CD8-positive, alpha-beta memory T cell (primary cell): ENCODE measurements around the gene GFRA1. TPM values are rescaled to one million over a fixed set of nuclear protein-coding genes. Genes with fewer than 3 reads are reported as not detected.

Experiments
- CTCF ChIA-PET: fragments of 350-600 bp; sonication (Branson Sonifier 250); formaldehyde crosslinking; loops from one replicate; lab custom pipeline; 2021; ENCODE audit warnings: antibody characterized with exemption; lab: Charles Lee
- POLR2A ChIA-PET: fragments of 350-600 bp; sonication (Branson Sonifier 250); formaldehyde crosslinking; loops from one replicate; lab custom pipeline; 2021; ENCODE audit warnings: antibody characterized with exemption; lab: Charles Lee
- DNase-seq, 5 donors: peaks; one replicate each; pipeline versions ENCODE4 v3.0.0 to v3.0.0-alpha.2; 2020 to 2022; ENCODE audit warnings: mixed read lengths in 1 of 5
- H3K27ac ChIP-seq: one replicate; pipeline ENCODE4 v1.7.0; 2013; ENCODE audit warnings: low read depth, mild to moderate bottlenecking, low read length, moderate library complexity
- H3K27me3 ChIP-seq: 2 replicates; pipeline ENCODE4 v1.7.0; 2013; ENCODE audit warnings: low read length, mild to moderate bottlenecking; ENCODE audit not compliant: insufficient read depth, poor library complexity, severe bottlenecking
- H3K36me3 ChIP-seq: 2 replicates; pipeline ENCODE4 v1.7.0; 2013; ENCODE audit warnings: mild to moderate bottlenecking, low read length, moderate library complexity; ENCODE audit not compliant: insufficient read depth
- H3K4me1 ChIP-seq: 2 replicates; pipeline ENCODE4 v1.7.0; 2013; ENCODE audit warnings: mild to moderate bottlenecking, low read length, moderate library complexity; ENCODE audit not compliant: insufficient read depth
- H3K4me3 ChIP-seq: 2 replicates; pipeline ENCODE4 v1.7.0; 2013; ENCODE audit warnings: mild to moderate bottlenecking, low read length
- H3K9me3 ChIP-seq: 2 replicates; pipeline ENCODE4 v1.7.0; 2013; ENCODE audit warnings: mild to moderate bottlenecking, low read length
- H3K27ac Mint-ChIP-seq, 8 donors: one replicate each; pipeline ENCODE4 v1.8.0; 2020 to 2021; ENCODE audit warnings: mixed read lengths in 8 of 8, mild to moderate bottlenecking in 6 of 8, inconsistent platforms in 3 of 8, moderate library complexity in 3 of 8
- H3K27me3 Mint-ChIP-seq, 2 donors: one replicate each; pipeline ENCODE4 v1.8.0; 2020 to 2021; ENCODE audit warnings: mixed read lengths in 2 of 2, mild to moderate bottlenecking in 1 of 2, moderate library complexity in 1 of 2
- H3K36me3 Mint-ChIP-seq, 3 donors: one replicate each; pipeline ENCODE4 v1.8.0; 2020 to 2021; ENCODE audit warnings: mixed read lengths in 3 of 3, inconsistent platforms in 1 of 3, mild to moderate bottlenecking in 1 of 3
- H3K4me1 Mint-ChIP-seq, 3 donors: one replicate each; pipeline ENCODE4 v1.8.0; 2020 to 2021; ENCODE audit warnings: mixed read lengths in 3 of 3, inconsistent platforms in 1 of 3, mild to moderate bottlenecking in 1 of 3
- H3K4me3 Mint-ChIP-seq, 7 donors: one replicate each; pipeline ENCODE4 v1.8.0; 2020 to 2021; ENCODE audit warnings: mixed read lengths in 7 of 7, mild to moderate bottlenecking in 6 of 7, moderate library complexity in 4 of 7, inconsistent platforms in 2 of 7
- H3K9me3 Mint-ChIP-seq, 5 donors: one replicate each; pipeline ENCODE4 v1.8.0; 2020 to 2022; ENCODE audit warnings: mixed read lengths in 5 of 5, mild to moderate bottlenecking in 3 of 5, moderate library complexity in 2 of 5, inconsistent platforms in 1 of 5
- polyA plus RNA-seq: library from polyadenylated mRNA; unstranded; fragments of 300-500 nt; fragmentation: Illumina TruSeq; gene quantifications from one replicate; pipeline ENCODE4 v1.2.3, GENCODE V29; 2021
- total RNA-seq, 2 experiments: library from RNA; stranded (reverse); gene quantifications; one replicate each; pipeline ENCODE4 v1.2.3, GENCODE V29; 2021

The GFRA1 gene
- total and polyA plus RNA-seq, 3 experiments from 2014 or later: not detected

- H3K4me1 ChIP-seq: no peaks in the 10 kb centered on the region
- no peaks in the 10 kb centered on the region for H3K27me3 Mint-ChIP-seq
- peaks cover 0 to 6% (median 3%) of the 10 kb centered on the region in 5 donors for H3K9me3 Mint-ChIP-seq
- no peak overlapping the region for H3K27ac ChIP-seq
- H3K4me3 ChIP-seq: no peak overlapping the region
- POLR2A ChIA-PET: no interaction called here
- DNase-seq: no peak
- no peak overlapping the region for H3K4me3 Mint-ChIP-seq
- H3K4me1 Mint-ChIP-seq: no peaks in the 10 kb centered on the region
- H3K27me3 ChIP-seq: no peaks in the 10 kb centered on the region
- CTCF ChIA-PET: no interaction called here
- H3K9me3 ChIP-seq: no peaks in the 10 kb centered on the region
- no peak overlapping the region for H3K27ac Mint-ChIP-seq
- no peaks in the 10 kb centered on the region for H3K36me3 Mint-ChIP-seq
- H3K36me3 ChIP-seq: no peaks in the 10 kb centered on the region
Observed at GRCh38 chr10:116156819-116157218, 116.2 kb downstream of the GFRA1 start.

GRCh38 chr10:116155191-116155590, 117.8 kb downstream of the GFRA1 start:
- Mint-ChIP-seq H3K4me1 (no peaks in the 10 kb centered on the region), H3K36me3 (no peaks in the 10 kb centered on the region), H3K4me3 (no peak overlapping the region), H3K9me3 (peaks cover 0 to 8% (median 2%) of the 10 kb centered on the region in 5 donors), H3K27me3 (no peaks in the 10 kb centered on the region), H3K27ac (no peak overlapping the region)
- no peaks in the 10 kb centered on the region for H3K36me3 ChIP-seq
- H3K9me3 ChIP-seq: no peaks in the 10 kb centered on the region
- no peak overlapping the region for H3K4me3 ChIP-seq
- ChIA-PET CTCF (no interaction called here), POLR2A (no interaction called here)
- H3K4me1 ChIP-seq: no peaks in the 10 kb centered on the region
- no peak for DNase-seq
- H3K27ac ChIP-seq: no peak overlapping the region
- H3K27me3 ChIP-seq: no peaks in the 10 kb centered on the region

GRCh38 chr10:116154651-116155050, 118.4 kb downstream of the GFRA1 start:
- no peaks in the 10 kb centered on the region for H3K27me3 Mint-ChIP-seq
- H3K4me3 Mint-ChIP-seq: no peak overlapping the region
- Histone ChIP-seq H3K4me1 (no peaks in the 10 kb centered on the region), H3K4me3 (no peak overlapping the region), H3K27me3 (no peaks in the 10 kb centered on the region), H3K9me3 (no peaks in the 10 kb centered on the region), H3K36me3 (no peaks in the 10 kb centered on the region), H3K27ac (no peak overlapping the region)
- POLR2A ChIA-PET: no interaction called here
- H3K4me1 Mint-ChIP-seq: no peaks in the 10 kb centered on the region
- DNase-seq: no peak
- H3K27ac Mint-ChIP-seq: no peak overlapping the region
- CTCF ChIA-PET: no interaction called here
- H3K36me3 Mint-ChIP-seq: no peaks in the 10 kb centered on the region
- peaks cover 0 to 8% (median 2%) of the 10 kb centered on the region in 5 donors for H3K9me3 Mint-ChIP-seq

GRCh38 chr10:116151076-116151475, 121.9 kb downstream of the GFRA1 start:
- Mint-ChIP-seq H3K4me3 (no peak overlapping the region), H3K27ac (no peak overlapping the region), H3K4me1 (no peaks in the 10 kb centered on the region), H3K36me3 (no peaks in the 10 kb centered on the region), H3K9me3 (peaks cover 0 to 8% (median 2%) of the 10 kb centered on the region in 5 donors), H3K27me3 (no peaks in the 10 kb centered on the region)
- Histone ChIP-seq H3K27me3 (no peaks in the 10 kb centered on the region), H3K4me1 (no peaks in the 10 kb centered on the region), H3K27ac (no peak overlapping the region), H3K36me3 (no peaks in the 10 kb centered on the region), H3K4me3 (no peak overlapping the region), H3K9me3 (no peaks in the 10 kb centered on the region)
- no peak for DNase-seq
- ChIA-PET CTCF (no interaction called here), POLR2A (no interaction called here)

DNA sequence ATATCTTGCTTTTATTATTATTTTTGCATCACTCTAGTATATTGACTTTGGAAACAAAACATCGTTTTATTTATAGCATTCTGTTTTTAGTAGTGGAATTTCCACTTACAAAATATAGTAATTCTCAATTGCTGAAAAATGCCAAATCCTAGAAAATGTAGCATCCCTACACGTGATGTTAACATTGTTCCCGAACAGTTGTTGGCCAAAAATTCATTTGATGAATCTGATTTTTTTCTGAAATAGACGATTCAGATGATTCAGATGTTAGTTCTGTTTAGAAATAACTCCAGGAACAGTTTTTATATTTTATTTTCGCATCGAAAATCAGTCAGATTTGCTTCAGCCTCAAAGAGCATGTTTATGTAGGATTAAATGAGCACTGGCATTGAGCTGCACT, 122.4 kb downstream of the GFRA1 start:
- Histone ChIP-seq H3K4me3 (no peak overlapping the region), H3K9me3 (no peaks in the 10 kb centered on the region), H3K4me1 (no peaks in the 10 kb centered on the region), H3K27me3 (no peaks in the 10 kb centered on the region), H3K27ac (no peak overlapping the region), H3K36me3 (no peaks in the 10 kb centered on the region)
- CTCF ChIA-PET: no interaction called here
- H3K27ac Mint-ChIP-seq: no peak overlapping the region
- no peak for DNase-seq
- POLR2A ChIA-PET: no interaction called here
- H3K4me1 Mint-ChIP-seq: no peaks in the 10 kb centered on the region
- H3K4me3 Mint-ChIP-seq: no peak overlapping the region
- H3K27me3 Mint-ChIP-seq: no peaks in the 10 kb centered on the region
- H3K9me3 Mint-ChIP-seq: peaks cover 0 to 8% (median 2%) of the 10 kb centered on the region in 5 donors
- H3K36me3 Mint-ChIP-seq: no peaks in the 10 kb centered on the region

DNA sequence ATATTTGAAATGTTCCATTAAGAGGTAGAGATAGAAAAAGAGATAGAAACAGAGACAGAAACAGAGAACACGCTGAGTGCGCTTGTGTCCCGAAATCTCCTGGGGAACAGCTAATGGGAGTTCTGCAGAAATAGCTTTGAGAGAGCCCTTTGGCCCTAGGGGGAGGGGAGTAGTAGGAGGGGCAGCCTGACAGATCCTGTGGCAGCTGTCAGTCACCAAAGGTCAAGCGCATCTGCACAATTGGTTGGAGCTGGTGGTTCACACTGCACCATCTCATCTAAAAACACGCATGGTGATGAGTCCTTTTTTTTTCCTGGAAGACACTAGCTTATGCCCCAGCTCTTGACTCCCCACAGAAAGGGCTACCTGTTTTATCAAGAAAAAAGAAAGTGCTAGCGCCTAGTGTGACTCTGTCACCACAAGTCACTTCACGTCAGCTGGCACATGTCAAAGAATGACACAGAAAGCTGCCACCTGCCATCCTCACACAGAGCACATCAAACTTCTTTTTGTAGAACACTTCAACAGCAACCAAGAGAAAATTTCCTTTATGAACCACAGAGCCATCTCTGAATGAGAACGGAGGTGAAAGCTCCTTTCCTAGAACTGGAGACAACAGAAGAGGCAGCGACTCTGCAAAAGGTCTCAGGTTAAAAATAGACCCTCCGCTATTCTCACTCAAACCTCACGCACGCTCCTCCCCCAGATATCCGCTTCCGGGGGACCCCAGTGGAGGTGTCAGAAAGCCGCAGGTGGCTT, 125.7 kb downstream of the GFRA1 start:
- Mint-ChIP-seq H3K27me3 (no peaks in the 10 kb centered on the region), H3K27ac (no peak overlapping the region), H3K4me3 (peak overlapping the region in 2 of 7 donors; percentile 9 to 14), H3K4me1 (no peaks in the 10 kb centered on the region), H3K36me3 (no peaks in the 10 kb centered on the region), H3K9me3 (peaks cover 0 to 11% (median 4%) of the 10 kb centered on the region in 5 donors)
- Histone ChIP-seq H3K4me3 (no peak overlapping the region), H3K4me1 (no peaks in the 10 kb centered on the region), H3K9me3 (no peaks in the 10 kb centered on the region), H3K27me3 (no peaks in the 10 kb centered on the region), H3K27ac (no peak overlapping the region), H3K36me3 (no peaks in the 10 kb centered on the region)
- ChIA-PET POLR2A (no interaction called here), CTCF (no interaction called here)
- DNase-seq: peak in 1 of 5 donors; percentile 37

DNA sequence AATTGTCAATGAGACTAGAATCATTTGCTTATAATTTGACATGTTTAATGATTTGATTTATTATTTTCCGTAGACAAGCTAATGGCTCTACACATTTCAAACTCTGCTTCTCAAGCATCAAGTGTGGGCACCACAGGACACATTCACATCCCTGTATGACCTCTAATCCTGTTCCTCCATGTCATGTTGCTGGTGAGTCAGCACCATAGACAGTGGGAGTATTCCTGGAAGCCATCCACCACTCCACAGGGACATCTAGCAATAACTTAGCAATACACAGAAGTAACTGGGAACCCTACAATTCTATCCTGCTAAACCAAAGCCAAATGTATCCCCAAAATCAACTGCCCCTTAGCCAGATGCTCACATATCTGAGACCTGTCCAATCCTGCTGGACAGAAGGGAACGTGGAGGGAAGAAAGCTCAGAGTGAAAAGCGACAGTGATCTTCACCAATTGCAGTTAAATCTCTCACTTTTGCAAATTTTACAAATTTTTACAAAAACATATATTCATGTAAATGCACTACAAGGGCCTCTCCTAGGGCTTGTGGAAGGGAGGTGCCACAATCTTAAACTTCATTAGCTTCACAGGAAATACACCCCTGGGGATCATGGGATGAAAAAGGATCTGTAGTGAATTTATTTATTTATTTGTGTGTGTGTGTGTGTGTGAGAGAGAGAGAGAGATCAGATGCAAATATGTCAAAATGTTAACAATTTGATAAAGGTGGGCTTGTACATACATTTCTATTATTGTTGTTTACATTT, 126.5 kb downstream of the GFRA1 start:
- no peak for DNase-seq
- no peaks in the 10 kb centered on the region for H3K36me3 ChIP-seq
- no peaks in the 10 kb centered on the region for H3K27me3 ChIP-seq
- H3K4me3 ChIP-seq: no peak overlapping the region
- H3K27ac ChIP-seq: no peak overlapping the region
- ChIA-PET CTCF (no interaction called here), POLR2A (no interaction called here)
- Mint-ChIP-seq H3K27ac (peak overlapping the region in 1 of 8 donors; percentile 2), H3K4me3 (peak overlapping the region in 1 of 7 donors; percentile 14), H3K27me3 (no peaks in the 10 kb centered on the region), H3K36me3 (no peaks in the 10 kb centered on the region), H3K9me3 (peaks cover 0 to 11% (median 3%) of the 10 kb centered on the region in 5 donors), H3K4me1 (no peaks in the 10 kb centered on the region)
- H3K4me1 ChIP-seq: no peaks in the 10 kb centered on the region
- H3K9me3 ChIP-seq: no peaks in the 10 kb centered on the region

- H3K4me1 Mint-ChIP-seq: no peaks in the 10 kb centered on the region
- H3K36me3 Mint-ChIP-seq: no peaks in the 10 kb centered on the region
- no peaks in the 10 kb centered on the region for H3K4me1 ChIP-seq
- H3K27ac Mint-ChIP-seq: no peak overlapping the region
- no peak overlapping the region for H3K27ac ChIP-seq
- H3K27me3 Mint-ChIP-seq: no peaks in the 10 kb centered on the region
- no peak for DNase-seq
- ChIA-PET POLR2A (no interaction called here), CTCF (no interaction called here)
- H3K27me3 ChIP-seq: no peaks in the 10 kb centered on the region
- H3K9me3 ChIP-seq: no peaks in the 10 kb centered on the region
- no peak overlapping the region for H3K4me3 ChIP-seq
- H3K36me3 ChIP-seq: no peaks in the 10 kb centered on the region
- peaks cover 0 to 13% (median 0%) of the 10 kb centered on the region in 5 donors for H3K9me3 Mint-ChIP-seq
- H3K4me3 Mint-ChIP-seq: no peak overlapping the region
Observed at GRCh38 chr10:116143673-116144222, 129.3 kb downstream of the GFRA1 start.
